ENCODE results near the gene ATG12. TPM values are rescaled to one million over a fixed set of nuclear protein-coding genes. Genes with fewer than 3 reads are reported as not detected.

Gene ATG12
- total RNA-seq, 1 donor from 2014 or later, result 122 TPM

- no peaks in the 10 kb centered on the region for H4K20me1 ChIP-seq (ENCODE audit: low read depth)
- H3K36me3 Mint-ChIP-seq, result peaks cover 13% of the 10 kb centered on the region
- H3K4me3 Mint-ChIP-seq, result no peak overlapping the region
- no peaks in the 10 kb centered on the region for H3K9me3 ChIP-seq (ENCODE audit: low read depth)
- H3K79me2 ChIP-seq (ENCODE audit: low read depth), result peaks cover 11% of the 10 kb centered on the region
- H3K4me1 ChIP-seq, result no peaks in the 10 kb centered on the region
- TF ChIP-seq EZH2phosphoT487 (IDR thresholded peaks at IDR 0.05), result no peak
- TF ChIP-seq EZH2 (IDR thresholded peaks at IDR 0.05), result no peak
- TF ChIP-seq CTCF (IDR thresholded peaks at IDR 0.05), result no peak
- no peak overlapping the region for H3K27ac ChIP-seq
- DNase-seq (ENCODE audit: low spot score), result no peak
- H3K27me3 Mint-ChIP-seq (ENCODE audit: insufficient read depth, low read depth), result no peaks in the 10 kb centered on the region
- H3K27me3 ChIP-seq, result no peaks in the 10 kb centered on the region
- H3K9ac ChIP-seq, result no peak overlapping the region
- no peak overlapping the region for H2AFZ ChIP-seq (replicated peaks)
- H3K4me3 ChIP-seq, result no peak overlapping the region
- H3F3A ChIP-seq (ENCODE audit: low read depth), result no peaks in the 10 kb centered on the region
- no peak overlapping the region for H3K27ac Mint-ChIP-seq
- no peaks in the 10 kb centered on the region for H3K9me3 Mint-ChIP-seq
- no peaks in the 10 kb centered on the region for H3K36me3 ChIP-seq
- H3K4me2 ChIP-seq, result no peak overlapping the region
- peaks cover 7% of the 10 kb centered on the region for H3K4me1 Mint-ChIP-seq
Observed at GRCh38 chr5:115869256-115869795, 28.0 kb upstream of the ATG12 start.

- Histone ChIP-seq H3F3A (ENCODE audit: low read depth) (no peaks in the 10 kb centered on the region), H2AFZ (replicated peaks) (no peak overlapping the region), H3K79me2 (ENCODE audit: low read depth) (peaks cover 65% of the 10 kb centered on the region), H3K9me3 (ENCODE audit: low read depth) (no peaks in the 10 kb centered on the region), H3K9ac (no peak overlapping the region), H3K4me3 (no peak overlapping the region), H3K27ac (no peak overlapping the region), H3K27me3 (no peaks in the 10 kb centered on the region), H3K4me1 (peaks cover 17% of the 10 kb centered on the region), H3K36me3 (no peaks in the 10 kb centered on the region), H4K20me1 (ENCODE audit: low read depth) (no peaks in the 10 kb centered on the region), H3K4me2 (no peak overlapping the region)
- H3K4me1 Mint-ChIP-seq, result peaks cover 19% of the 10 kb centered on the region
- peaks cover 7% of the 10 kb centered on the region for H3K36me3 Mint-ChIP-seq
- no peak overlapping the region for H3K4me3 Mint-ChIP-seq
- H3K27ac Mint-ChIP-seq, result no peak overlapping the region
- TF ChIP-seq EZH2phosphoT487 (IDR thresholded peaks at IDR 0.05), result no peak
- no peak for TF ChIP-seq CTCF (IDR thresholded peaks at IDR 0.05)
- no peak for TF ChIP-seq EZH2 (IDR thresholded peaks at IDR 0.05)
- DNase-seq (ENCODE audit: low spot score), result no peak
- no peaks in the 10 kb centered on the region for H3K27me3 Mint-ChIP-seq (ENCODE audit: insufficient read depth, low read depth)
- H3K9me3 Mint-ChIP-seq, result peaks cover 15% of the 10 kb centered on the region
Observed at GRCh38 chr5:115859378-115859777, 18.0 kb upstream of the ATG12 start.

- Mint-ChIP-seq H3K27ac (peak overlapping the region; percentile 74), H3K4me3 (peak overlapping the region; percentile 54), H3K27me3 (ENCODE audit: insufficient read depth, low read depth) (no peaks in the 10 kb centered on the region), H3K36me3 (peaks cover 12% of the 10 kb centered on the region), H3K9me3 (peaks cover 16% of the 10 kb centered on the region), H3K4me1 (peaks cover 19% of the 10 kb centered on the region)
- Histone ChIP-seq H3K4me3 (no peak overlapping the region), H2AFZ (replicated peaks) (no peak overlapping the region), H4K20me1 (ENCODE audit: low read depth) (no peaks in the 10 kb centered on the region), H3K27me3 (no peaks in the 10 kb centered on the region), H3K36me3 (no peaks in the 10 kb centered on the region), H3K9ac (no peak overlapping the region), H3K9me3 (ENCODE audit: low read depth) (no peaks in the 10 kb centered on the region), H3K4me1 (peaks cover 17% of the 10 kb centered on the region), H3F3A (ENCODE audit: low read depth) (no peaks in the 10 kb centered on the region), H3K79me2 (ENCODE audit: low read depth) (peaks cover 68% of the 10 kb centered on the region), H3K4me2 (peak overlapping the region; percentile 47), H3K27ac (no peak overlapping the region)
- DNase-seq (ENCODE audit: low spot score), result no peak
- TF ChIP-seq CTCF (IDR thresholded peaks at IDR 0.05) (no peak), EZH2phosphoT487 (IDR thresholded peaks at IDR 0.05) (no peak), EZH2 (IDR thresholded peaks at IDR 0.05) (no peak)
Observed at GRCh38 chr5:115858396-115858795, 17.0 kb upstream of the ATG12 start.

Data from neural progenitor cell (in vitro differentiated cells).